RWPE2 (cell line): ENCODE measurements around the gene RAB20.

Experiments used
- ATAC-seq: fragments of 200-7000 bp; cut with Tn5 transposase; 3 replicates; pipeline ENCODE4 v1.9.1; 2021; ENCODE audit warnings: low read depth
- DNase-seq: peaks from one replicate; pipeline ENCODE4 v3.0.0-alpha.2; 2020; ENCODE audit warnings: low spot score
- H3K27ac ChIP-seq: fragments of 450-650 bp; 2 replicates; pipeline ENCODE4 v1.5.1; 2017; ENCODE audit warnings: mild to moderate bottlenecking; ENCODE audit not compliant: poor library complexity, severe bottlenecking
- H3K27me3 ChIP-seq: fragments of 250-450 bp; sonication (Bioruptor Pico); 2 replicates; pipeline ENCODE4 v1.5.1; 2021; ENCODE audit warnings: mild to moderate bottlenecking, moderate library complexity; ENCODE audit not compliant: insufficient read depth, poor library complexity, severe bottlenecking
- H3K36me3 ChIP-seq: fragments of 250-450 bp; sonication (Bioruptor Pico); 2 replicates; pipeline ENCODE4 v1.5.1; 2020; ENCODE audit warnings: low read depth, mild to moderate bottlenecking, moderate library complexity
- H3K4me1 ChIP-seq: fragments of 250-450 bp; sonication (Bioruptor Pico); 2 replicates; pipeline ENCODE4 v1.5.1; 2021; ENCODE audit warnings: mild to moderate bottlenecking, moderate library complexity; ENCODE audit not compliant: insufficient read depth, poor library complexity, severe bottlenecking
- H3K4me3 ChIP-seq: fragments of 250-450 bp; sonication (Bioruptor Pico); 2 replicates; pipeline ENCODE4 v1.5.1; 2021; ENCODE audit warnings: mild to moderate bottlenecking, moderate library complexity; ENCODE audit not compliant: severe bottlenecking
- H3K9me3 ChIP-seq: fragments of 250-450 bp; sonication (Bioruptor Pico); 2 replicates; pipeline ENCODE4 v1.5.1; 2021; ENCODE audit warnings: mild to moderate bottlenecking, moderate library complexity; ENCODE audit not compliant: severe bottlenecking
- CTCF ChIP-seq: fragments of 450-650 bp; IDR thresholded peaks from one replicate; pipeline ENCODE4 v1.5.1; 2017; ENCODE audit warnings: mild to moderate bottlenecking, moderate library complexity; ENCODE audit not compliant: poor library complexity, severe bottlenecking

RAB20 gene

GRCh38 chr13:110525328-110526319 lies 35.9 kb downstream of the RAB20 start:
- TF ChIP-seq CTCF: no peak
- H3K36me3 ChIP-seq: 0 out of 2 replicates have a peak, but pooled peaks cover 4% of the 10 kb centered on the region
- peaks cover 10% of the 10 kb centered on the region for H3K4me1 ChIP-seq
- DNase-seq (no peak), ATAC-seq (no peak)
- no peak overlapping the region for H3K27ac ChIP-seq
- no peaks in the 10 kb centered on the region for H3K9me3 ChIP-seq
- H3K4me3 ChIP-seq: no peak overlapping the region
- no peaks in the 10 kb centered on the region for H3K27me3 ChIP-seq

GRCh38 chr13:110524541-110525257 lies 36.8 kb downstream of the RAB20 start:
- peak; percentile 77 for ATAC-seq

GRCh38 chr13:110523838-110524540 lies 37.5 kb downstream of the RAB20 start:
- H3K4me1 ChIP-seq: peaks cover 10% of the 10 kb centered on the region
- TF ChIP-seq CTCF: no peak
- no peak overlapping the region for H3K4me3 ChIP-seq
- no peak; the same call in 2 of the 3 replicates for ATAC-seq
- DNase-seq: no peak
- H3K36me3 ChIP-seq: 0 out of 2 replicates have a peak, but pooled peaks cover 4% of the 10 kb centered on the region
- no peaks in the 10 kb centered on the region for H3K9me3 ChIP-seq
- H3K27me3 ChIP-seq: no peaks in the 10 kb centered on the region
- no peak overlapping the region for H3K27ac ChIP-seq

More at GRCh38 chr13:110524541-110525257, 36.8 kb downstream of the RAB20 start:
- DNase-seq: no peak
- Histone ChIP-seq H3K36me3 (0 out of 2 replicates have a peak, but pooled peaks cover 4% of the 10 kb centered on the region), H3K27me3 (no peaks in the 10 kb centered on the region), H3K4me1 (peaks cover 10% of the 10 kb centered on the region), H3K9me3 (no peaks in the 10 kb centered on the region), H3K27ac (no peak overlapping the region), H3K4me3 (no peak overlapping the region)
- no peak for TF ChIP-seq CTCF

GRCh38 chr13:110523180-110523579 lies 38.3 kb downstream of the RAB20 start:
- ATAC-seq (no peak), DNase-seq (no peak)
- Histone ChIP-seq H3K4me1 (peaks cover 10% of the 10 kb centered on the region), H3K9me3 (no peaks in the 10 kb centered on the region), H3K27me3 (no peaks in the 10 kb centered on the region), H3K36me3 (0 out of 2 replicates have a peak, but pooled peaks cover 4% of the 10 kb centered on the region), H3K27ac (no peak overlapping the region), H3K4me3 (no peak overlapping the region)
- no peak for TF ChIP-seq CTCF
